Activated CD8-positive, alpha-beta memory T cell treated with anti-CD3 and anti-CD28 coated beads for 4 hours (primary cell): ENCODE results near the gene LAMC2.
A peak's percentile ranks its signal among the peaks of the same experiment; 100 is the strongest.
"Not testable (repeated sequence)": the region's sequence is repeated elsewhere in the genome, so short reads cannot be mapped to it uniquely, and the experiment has no call there.

Source experiments
- DNase-seq, 2 donors: peaks; one replicate each; pipeline ENCODE4 v3.0.0-alpha.2; 2020; ENCODE audit warnings: low read depth in 2 of 2

LAMC2 gene

GRCh38 chr1:183263886-183264602 is 78.0 kb downstream of the LAMC2 start:
- no peak for DNase-seq

DNA sequence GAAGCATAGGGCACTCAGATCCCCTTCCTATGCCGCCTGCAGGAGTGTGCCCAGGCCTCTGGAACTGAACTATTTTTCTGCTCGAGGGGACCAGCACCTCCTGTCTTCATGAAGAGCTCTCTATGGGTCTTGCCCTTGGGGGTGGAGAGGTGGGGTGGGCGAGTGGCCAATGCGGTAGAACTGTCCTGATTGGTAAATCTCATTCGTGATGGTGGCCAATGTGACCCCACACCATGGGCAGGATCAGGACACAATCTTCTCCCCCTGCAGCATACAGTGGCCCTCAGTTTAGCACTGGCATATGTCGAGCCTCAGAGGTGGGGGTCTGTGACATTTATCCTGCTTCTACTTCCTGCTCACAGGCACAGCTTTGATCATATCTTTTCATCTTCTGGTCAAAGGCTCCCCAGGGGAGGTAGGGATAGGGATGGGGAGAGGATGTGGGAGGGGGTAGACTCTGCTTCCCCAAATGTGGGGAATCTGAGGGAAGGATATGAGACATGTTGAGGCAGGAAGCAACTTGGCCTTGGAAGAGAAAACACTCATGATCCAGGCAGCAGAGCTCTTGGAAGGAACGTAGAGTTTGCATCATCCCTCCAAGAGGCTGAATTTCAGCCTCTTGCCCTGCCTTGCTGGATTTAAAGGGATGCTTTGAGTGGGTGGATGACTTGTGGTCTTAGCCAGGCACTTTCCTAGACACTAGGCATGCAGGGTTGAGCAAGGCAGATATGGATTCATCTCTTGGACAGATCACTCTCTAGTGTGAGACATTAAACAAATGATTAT is 81.8 kb downstream of the LAMC2 start:
- no peak for DNase-seq

DNA sequence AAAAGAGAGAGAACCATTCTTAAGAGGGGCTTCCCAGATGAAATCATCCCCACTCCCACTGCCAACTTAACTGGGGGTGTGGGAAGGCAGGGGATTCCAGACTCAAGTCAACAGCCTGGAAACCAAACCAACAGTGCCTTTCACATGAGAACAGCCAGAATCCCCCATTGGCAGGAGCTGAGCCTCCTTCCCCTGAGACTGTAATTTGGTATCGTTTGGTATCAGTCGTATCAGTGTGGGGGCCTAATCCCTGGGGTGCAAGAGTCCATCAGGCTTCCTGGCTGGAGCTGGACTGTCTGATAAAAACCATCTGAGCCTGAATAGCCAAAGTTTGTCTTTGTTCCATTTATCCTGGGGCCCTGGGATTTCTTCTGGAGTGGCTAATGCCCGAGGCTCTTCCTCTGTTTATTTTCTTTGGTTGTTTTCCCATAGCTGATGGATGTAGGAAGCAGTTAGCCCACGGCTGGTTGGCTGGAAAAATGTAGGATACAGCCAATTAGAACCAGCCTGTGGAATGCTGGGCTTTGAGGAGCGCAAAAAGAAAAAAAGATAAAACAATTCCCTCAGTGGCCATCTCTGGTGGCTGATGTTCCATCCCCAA is 84.6 kb downstream of the LAMC2 start:
- no peak for DNase-seq

DNA sequence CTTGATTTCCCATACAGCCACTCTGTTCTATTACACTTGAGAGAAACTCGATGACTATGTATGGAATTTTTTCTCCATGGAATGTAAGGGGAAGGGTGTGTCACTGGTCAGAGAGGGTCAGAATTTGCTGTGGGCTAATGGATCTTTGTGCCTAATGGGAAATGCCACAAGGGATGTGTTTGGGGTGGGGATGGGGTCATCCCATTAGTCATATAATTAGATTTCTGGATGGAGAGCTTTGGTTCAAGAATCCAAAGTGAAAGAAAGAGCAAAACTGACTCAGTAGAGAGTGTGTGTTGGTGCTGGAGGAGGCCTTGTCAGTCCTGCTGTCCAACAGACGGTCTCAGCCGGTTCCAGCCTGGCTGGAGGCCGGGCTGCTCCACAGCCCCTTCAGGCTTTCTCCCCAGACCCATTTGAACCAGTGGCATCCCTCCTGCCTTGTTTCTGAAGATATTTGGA is 86.4 kb downstream of the LAMC2 start:
- DNase-seq = no peak

- no peak for DNase-seq
Observed at GRCh38 chr1:183273300-183273699, 87.2 kb downstream of the LAMC2 start.

GRCh38 chr1:183273984-183274383 is 87.9 kb downstream of the LAMC2 start:
- DNase-seq = not testable (repeated sequence)

GRCh38 chr1:183274836-183275235 is 88.8 kb downstream of the LAMC2 start:
- no peak for DNase-seq

- DNase-seq = no peak
Observed at GRCh38 chr1:183275322-183275721, 89.3 kb downstream of the LAMC2 start.

DNA sequence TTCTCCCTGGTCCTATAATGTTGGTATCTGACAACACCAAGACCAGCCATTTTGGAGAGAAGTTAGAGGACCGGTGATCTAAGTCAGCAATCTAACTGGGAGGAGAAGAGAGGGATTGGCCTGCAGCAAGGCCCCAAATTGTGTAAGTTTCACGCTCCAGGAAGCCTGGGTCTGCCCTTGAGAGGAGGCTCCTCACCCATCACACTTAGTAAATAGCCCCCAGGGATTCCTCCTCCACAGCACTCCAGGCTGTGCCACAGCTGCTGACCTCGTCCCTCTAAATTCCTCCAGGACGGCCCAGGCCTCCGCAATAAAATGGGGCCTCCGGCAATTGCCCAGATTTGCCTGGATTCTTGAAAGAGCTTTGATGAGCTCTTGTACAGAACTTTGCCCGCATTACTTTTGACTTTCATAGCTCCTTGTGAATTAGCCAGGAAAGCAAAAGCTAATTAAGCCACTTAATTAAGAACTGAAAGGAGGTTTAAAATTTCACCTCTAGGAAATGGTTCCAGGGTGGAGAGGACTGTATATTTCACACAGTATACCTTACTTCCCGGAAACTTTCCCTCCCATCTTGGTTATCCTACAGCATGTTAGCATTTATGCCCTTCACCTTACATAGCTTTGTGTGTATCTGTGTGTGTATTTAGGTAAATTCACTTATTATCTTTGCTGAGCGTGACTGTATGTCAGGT is 90.5 kb downstream of the LAMC2 start:
- no peak for DNase-seq

- no peak for DNase-seq
Observed at GRCh38 chr1:183277821-183278738, 92.0 kb downstream of the LAMC2 start.

- DNase-seq = no peak
Observed at GRCh38 chr1:183278739-183279591, 92.9 kb downstream of the LAMC2 start.

DNA sequence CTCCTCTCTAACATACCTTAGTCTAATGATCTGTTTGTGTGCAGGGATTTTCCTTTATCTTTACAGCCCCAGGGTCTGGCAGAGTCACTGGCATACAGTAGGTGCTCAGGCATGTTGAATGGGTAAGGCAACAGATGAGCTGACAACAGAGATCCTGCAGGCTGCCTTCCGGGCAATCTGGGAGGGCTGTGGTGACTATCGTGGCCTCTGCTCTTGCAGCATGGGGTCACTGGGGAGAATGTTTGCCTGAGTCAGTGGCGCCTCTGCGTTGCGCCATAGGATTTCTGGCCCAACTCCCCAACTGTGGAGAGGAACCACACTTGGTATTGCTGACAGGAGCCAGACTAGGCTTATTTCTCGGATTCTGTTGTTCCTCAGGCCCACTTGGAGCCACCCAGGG is 93.8 kb downstream of the LAMC2 start:
- no peak for DNase-seq

DNA sequence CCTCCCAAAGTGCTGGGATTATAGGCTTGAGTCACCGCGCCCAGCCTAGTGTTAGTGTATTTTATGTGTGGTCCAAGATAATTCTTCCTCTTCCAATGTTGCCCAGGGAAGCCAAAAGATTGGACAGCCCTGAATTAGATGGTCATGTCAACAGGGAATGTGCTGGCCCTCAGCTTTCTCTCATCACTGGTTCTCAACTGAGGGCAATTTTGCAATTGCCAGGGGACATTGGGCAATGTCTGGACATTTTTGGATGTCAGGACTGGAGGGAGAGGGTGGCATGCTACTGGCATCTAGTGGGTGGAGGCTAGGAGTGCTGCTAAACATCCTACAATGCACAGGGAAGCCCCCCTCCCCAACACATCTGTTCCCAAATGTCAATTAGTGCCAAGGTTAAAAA is 95.0 kb downstream of the LAMC2 start:
- DNase-seq = no peak

GRCh38 chr1:183281553-183282091 is 95.6 kb downstream of the LAMC2 start:
- peak; percentile 24 to 26 for DNase-seq

DNA sequence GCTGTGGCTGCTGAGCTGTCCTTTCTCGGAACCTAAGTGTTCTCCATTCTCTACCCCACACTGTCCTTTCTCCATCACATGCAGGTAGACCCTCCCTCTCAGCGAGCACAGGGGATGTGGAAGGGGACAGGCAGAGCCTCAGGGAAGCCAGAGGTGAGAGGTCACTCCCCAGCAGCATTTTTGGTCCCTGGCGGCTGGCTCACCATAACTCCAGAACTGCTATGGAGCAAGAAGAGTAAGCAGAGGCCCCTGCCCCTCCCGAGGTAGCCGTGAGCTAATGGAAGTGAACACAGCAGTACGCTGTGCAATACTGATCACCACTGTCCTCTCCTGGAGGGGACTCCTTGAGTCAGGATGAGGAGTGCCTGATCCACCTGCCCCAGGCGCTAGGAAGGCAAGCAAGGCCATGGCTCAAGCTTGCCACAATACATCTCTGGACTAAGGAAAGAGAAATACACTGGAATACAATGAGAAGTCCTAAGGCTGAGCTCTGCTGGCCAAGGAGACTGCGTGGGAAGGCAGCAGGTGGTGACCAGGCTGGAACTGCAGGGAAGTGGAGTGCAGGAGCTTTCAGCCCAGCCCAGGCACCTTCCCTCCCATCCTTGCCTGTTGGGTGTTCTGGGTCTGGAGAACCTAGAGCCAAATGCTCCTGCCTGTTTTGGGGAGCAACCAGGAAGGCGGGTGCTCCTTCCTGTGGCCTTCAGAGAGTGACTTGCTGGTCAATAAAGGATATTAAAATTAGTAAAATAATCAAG is 96.2 kb downstream of the LAMC2 start:
- no peak for DNase-seq

DNA sequence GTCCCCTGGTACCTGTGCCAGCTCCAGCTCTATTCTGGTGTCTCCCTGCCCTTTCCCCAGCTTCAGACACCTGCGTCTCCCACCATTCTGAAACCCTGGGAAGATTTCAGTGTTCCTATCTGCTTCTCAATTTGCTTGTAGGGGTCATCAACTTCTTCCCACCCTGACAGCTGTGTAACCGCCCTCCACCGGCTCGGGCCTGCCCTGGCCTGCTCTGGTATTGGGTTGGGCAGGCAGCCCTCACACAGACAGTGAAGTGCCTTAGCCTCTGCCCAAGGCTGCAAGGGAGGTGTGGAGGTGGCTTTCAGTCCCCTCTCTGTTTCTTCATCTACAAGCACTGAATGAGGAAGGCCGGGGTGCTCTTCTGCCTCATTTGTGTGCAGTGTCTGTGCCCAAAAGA is 97.2 kb downstream of the LAMC2 start:
- DNase-seq = no peak

GRCh38 chr1:183284086-183284485 is 98.0 kb downstream of the LAMC2 start:
- DNase-seq = no peak

- no peak for DNase-seq
Observed at GRCh38 chr1:183285256-183285655, 99.2 kb downstream of the LAMC2 start.

DNA sequence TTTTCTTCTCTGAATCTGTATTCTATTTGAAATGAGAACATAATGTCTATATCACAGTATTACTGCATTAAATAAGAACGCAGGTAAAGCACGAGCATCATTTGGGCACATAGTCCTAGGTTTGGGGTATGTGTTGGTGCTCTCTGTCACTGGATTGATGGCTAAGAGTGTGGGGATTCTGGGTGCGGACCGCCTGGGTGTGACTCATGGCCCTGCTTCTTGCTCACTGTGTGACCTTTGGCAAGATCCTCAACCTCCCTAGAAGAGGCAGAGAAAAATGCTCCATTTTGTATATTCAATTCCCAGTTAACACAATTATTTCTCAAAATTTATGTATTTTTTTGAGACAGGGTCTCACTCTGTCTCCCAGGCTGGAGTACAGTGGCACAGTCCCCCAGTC is 99.7 kb downstream of the LAMC2 start:
- no peak for DNase-seq
